ENCODE measurements around the gene PLCZ1. TPM values are rescaled to one million over a fixed set of nuclear protein-coding genes. Genes with fewer than 3 reads are reported as not detected.

Gene PLCZ1
- total RNA-seq, 3 donors from 2014 or later = not detected

GRCh38 chr12:18658179-18658578 lies 79.6 kb downstream of the PLCZ1 start:
- intact Hi-C loops (cut with DNase I, micrococcal nuclease) = no loop called here
- Histone ChIP-seq H3K9me3 (no peaks in the 10 kb centered on the region), H3K4me3 (no peak overlapping the region), H3K4me1 (ENCODE audit: low read depth) (no peaks in the 10 kb centered on the region), H3K36me3 (ENCODE audit: low read depth) (no peaks in the 10 kb centered on the region)
- TF ChIP-seq, protein P1, sequence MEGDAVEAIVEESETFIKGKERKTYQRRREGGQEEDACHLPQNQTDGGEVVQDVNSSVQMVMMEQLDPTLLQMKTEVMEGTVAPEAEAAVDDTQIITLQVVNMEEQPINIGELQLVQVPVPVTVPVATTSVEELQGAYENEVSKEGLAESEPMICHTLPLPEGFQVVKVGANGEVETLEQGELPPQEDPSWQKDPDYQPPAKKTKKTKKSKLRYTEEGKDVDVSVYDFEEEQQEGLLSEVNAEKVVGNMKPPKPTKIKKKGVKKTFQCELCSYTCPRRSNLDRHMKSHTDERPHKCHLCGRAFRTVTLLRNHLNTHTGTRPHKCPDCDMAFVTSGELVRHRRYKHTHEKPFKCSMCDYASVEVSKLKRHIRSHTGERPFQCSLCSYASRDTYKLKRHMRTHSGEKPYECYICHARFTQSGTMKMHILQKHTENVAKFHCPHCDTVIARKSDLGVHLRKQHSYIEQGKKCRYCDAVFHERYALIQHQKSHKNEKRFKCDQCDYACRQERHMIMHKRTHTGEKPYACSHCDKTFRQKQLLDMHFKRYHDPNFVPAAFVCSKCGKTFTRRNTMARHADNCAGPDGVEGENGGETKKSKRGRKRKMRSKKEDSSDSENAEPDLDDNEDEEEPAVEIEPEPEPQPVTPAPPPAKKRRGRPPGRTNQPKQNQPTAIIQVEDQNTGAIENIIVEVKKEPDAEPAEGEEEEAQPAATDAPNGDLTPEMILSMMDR (IDR thresholded peaks at IDR 0.05) = no peak
- DNase-seq (no peak), ATAC-seq (no peak)

GRCh38 chr12:18655351-18655750 lies 82.5 kb downstream of the PLCZ1 start:
- TF ChIP-seq, protein P1 (IDR thresholded peaks at IDR 0.05) = no peak
- no peaks in the 10 kb centered on the region for H3K36me3 ChIP-seq (ENCODE audit: low read depth)
- ATAC-seq = no peak
- no peaks in the 10 kb centered on the region for H3K9me3 ChIP-seq
- H3K4me1 ChIP-seq (ENCODE audit: low read depth) = no peaks in the 10 kb centered on the region
- intact Hi-C loops (cut with DNase I, micrococcal nuclease) = no loop called here
- no peak overlapping the region for H3K4me3 ChIP-seq
- no peak for DNase-seq

DNA sequence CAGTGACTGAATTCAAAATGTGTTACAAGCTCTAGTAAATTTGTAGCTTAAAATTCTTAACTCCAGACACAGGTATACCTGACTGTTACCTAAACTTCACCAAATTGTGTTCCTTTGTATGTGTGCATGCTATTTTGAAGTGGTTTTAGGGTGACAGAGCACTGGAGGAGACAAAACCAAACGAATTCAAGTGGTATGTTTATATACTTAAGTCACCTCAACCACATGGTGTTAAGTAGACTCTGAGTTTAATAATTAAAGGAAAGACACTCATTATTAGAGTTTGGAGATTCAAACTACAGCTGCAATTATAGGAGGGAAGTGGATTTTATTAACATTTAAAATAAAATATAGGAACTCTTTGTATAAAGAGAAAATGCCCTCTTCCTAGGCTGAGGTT lies 84.3 kb downstream of the PLCZ1 start:
- no peak overlapping the region for H3K4me3 ChIP-seq
- DNase-seq (no peak), ATAC-seq (no peak)
- intact Hi-C loops (cut with DNase I, micrococcal nuclease) = no loop called here
- H3K36me3 ChIP-seq (ENCODE audit: low read depth) = no peaks in the 10 kb centered on the region
- TF ChIP-seq, protein P1 (IDR thresholded peaks at IDR 0.05) = no peak
- no peaks in the 10 kb centered on the region for H3K4me1 ChIP-seq (ENCODE audit: low read depth)
- no peaks in the 10 kb centered on the region for H3K9me3 ChIP-seq

DNA sequence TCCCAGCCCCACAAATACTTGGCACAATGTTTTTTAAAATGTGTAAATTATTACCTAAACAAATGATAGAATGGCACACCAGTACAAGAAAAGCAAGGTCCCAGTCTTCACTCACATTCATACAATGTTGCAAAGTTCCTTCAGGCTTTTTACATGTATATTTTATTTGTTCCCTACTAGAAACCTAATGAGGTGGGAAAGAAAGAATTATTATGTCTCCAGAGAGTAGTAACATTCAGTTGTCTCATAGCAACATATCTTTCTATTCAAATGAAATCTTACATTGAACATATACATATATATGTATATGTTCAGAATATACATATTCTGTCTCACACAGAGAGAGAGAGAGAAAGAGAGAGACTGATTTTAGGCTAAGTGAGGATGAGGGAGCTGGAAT lies 85.2 kb downstream of the PLCZ1 start:
- intact Hi-C loops (cut with DNase I, micrococcal nuclease) = no loop called here
- no peak for DNase-seq
- H3K9me3 ChIP-seq = no peaks in the 10 kb centered on the region
- H3K4me1 ChIP-seq (ENCODE audit: low read depth) = no peaks in the 10 kb centered on the region
- no peaks in the 10 kb centered on the region for H3K36me3 ChIP-seq (ENCODE audit: low read depth)
- ATAC-seq = no peak
- no peak overlapping the region for H3K4me3 ChIP-seq
- TF ChIP-seq, protein P1 (IDR thresholded peaks at IDR 0.05) = no peak

GRCh38 chr12:18651525-18651924 lies 86.3 kb downstream of the PLCZ1 start:
- Histone ChIP-seq H3K9me3 (no peaks in the 10 kb centered on the region), H3K36me3 (ENCODE audit: low read depth) (no peaks in the 10 kb centered on the region), H3K4me1 (ENCODE audit: low read depth) (no peaks in the 10 kb centered on the region), H3K4me3 (no peak overlapping the region)
- intact Hi-C loops (cut with DNase I, micrococcal nuclease) = no loop called here
- DNase-seq (no peak), ATAC-seq (no peak)
- TF ChIP-seq, protein P1 (IDR thresholded peaks at IDR 0.05) = no peak

GRCh38 chr12:18646286-18646890 lies 91.4 kb downstream of the PLCZ1 start:
- intact Hi-C loops (cut with DNase I, micrococcal nuclease) = no loop called here
- H3K4me1 ChIP-seq (ENCODE audit: low read depth) = no peaks in the 10 kb centered on the region
- no peak overlapping the region for H3K4me3 ChIP-seq
- no peaks in the 10 kb centered on the region for H3K36me3 ChIP-seq (ENCODE audit: low read depth)
- TF ChIP-seq, protein P1 (IDR thresholded peaks at IDR 0.05) = no peak
- no peaks in the 10 kb centered on the region for H3K9me3 ChIP-seq
- no peak for ATAC-seq
- DNase-seq = no peak
